ENCODE measurements around the gene TP53BP1. TPM values are rescaled to one million over a fixed set of nuclear protein-coding genes. Genes with fewer than 3 reads are reported as not detected.

TP53BP1 gene
- polyA plus RNA-seq, 4 donors, result 61.5 to 108 (median 86.0) TPM

DNA sequence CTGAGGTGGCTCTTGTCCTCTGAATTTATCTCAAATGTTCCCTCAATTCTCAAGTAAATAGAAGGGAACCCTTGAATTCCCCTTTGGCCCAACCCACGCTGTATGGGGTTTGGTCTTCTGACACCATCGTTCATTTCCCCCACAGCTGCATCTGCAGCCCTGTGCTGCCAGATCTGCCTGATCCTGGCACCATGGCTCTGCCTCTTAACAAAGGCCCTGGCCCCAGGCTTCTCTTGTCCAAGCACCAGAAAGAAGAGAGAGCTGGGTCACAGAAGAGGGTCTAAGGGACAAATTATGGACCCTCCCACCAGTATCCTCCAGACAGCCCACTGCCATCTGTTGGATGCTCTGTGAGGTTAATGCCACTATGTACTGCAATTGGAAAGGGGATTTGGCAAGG is 26.2 kb upstream of the TP53BP1 start:
- DNase-seq (ENCODE audit: low read depth in 4 of 4, low spot score in 2 of 4), result no peak

DNA sequence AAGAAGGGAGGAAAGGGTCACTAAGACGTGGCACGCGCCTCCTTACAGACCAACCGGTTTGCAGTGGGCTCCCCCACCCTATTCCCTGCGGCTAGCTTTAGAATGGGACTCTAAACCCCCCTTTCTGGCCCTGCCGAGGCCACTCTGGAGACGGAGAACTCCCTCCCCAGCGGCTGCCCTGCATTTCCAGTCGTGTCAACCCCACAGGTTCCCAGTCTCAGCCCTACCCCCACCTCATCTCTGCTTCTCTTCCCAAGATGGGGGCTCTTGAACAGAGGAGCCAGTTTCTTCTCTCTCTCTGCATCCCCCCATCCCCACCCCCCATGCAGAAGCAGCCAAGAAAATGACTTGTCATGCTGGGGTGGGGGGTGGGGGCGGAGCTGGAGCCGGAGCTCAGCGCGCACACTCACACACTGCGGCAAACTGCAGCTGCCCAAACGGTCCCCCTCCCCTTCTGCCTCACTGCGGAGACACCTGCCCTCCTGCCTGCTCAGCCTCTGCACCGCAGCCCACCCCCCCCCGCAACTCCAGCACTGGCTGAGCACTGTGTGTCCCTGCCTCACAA is 25.3 kb upstream of the TP53BP1 start:
- no peak for DNase-seq (ENCODE audit: low read depth in 4 of 4, low spot score in 2 of 4)

GRCh38 chr15:43517354-43518196 is 24.6 kb upstream of the TP53BP1 start, which contains the start of gene MAP1A:
MAP1A (plus strand) TSS chr15:43517608; CDS start chr15:43521474, 3,866 bp downstream.
- DNase-seq (ENCODE audit: low read depth in 4 of 4, low spot score in 2 of 4), result peak in 1 of 4 donors; percentile 37

DNA sequence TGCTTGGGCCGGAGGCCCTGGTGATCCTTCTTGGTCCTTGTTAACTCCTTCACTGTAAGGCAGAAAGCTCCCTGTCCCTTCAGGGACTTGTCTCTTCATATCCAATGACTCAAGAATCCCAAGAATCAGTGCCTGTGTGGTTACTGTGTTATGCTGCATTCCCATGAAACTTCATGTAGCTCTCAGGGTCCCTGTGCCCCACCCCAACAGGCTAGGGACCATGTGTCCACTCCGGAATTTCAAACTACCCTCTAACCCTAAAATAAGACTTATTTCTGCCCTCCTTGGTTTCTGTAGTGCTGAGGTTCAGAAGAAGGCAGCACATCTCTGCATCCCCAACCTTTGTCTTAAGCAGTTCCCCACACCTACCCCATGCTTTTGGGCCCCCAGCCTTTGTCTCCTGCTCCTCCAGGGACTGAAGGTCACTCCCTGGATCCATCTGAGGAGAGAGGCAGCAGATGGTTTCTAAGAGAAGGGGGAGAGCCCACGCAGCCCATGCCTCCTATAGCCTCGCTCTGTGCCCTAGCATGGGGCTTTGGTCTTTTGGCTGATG is 23.9 kb upstream of the TP53BP1 start:
- peak in 1 of 4 donors; percentile 18 for DNase-seq (ENCODE audit: low read depth in 4 of 4, low spot score in 2 of 4)

- no peak for DNase-seq (ENCODE audit: low read depth in 4 of 4, low spot score in 2 of 4)
These were observed 23.2 kb upstream of the TP53BP1 start for GRCh38 chr15:43516185-43516584.

GRCh38 chr15:43515741-43516140 is 22.8 kb upstream of the TP53BP1 start:
- DNase-seq (ENCODE audit: low read depth in 4 of 4, low spot score in 2 of 4), result no peak

- DNase-seq (ENCODE audit: low read depth in 4 of 4, low spot score in 2 of 4), result peak in 1 of 4 donors; percentile 10
These were observed 21.5 kb upstream of the TP53BP1 start for GRCh38 chr15:43514241-43515057.

DNA sequence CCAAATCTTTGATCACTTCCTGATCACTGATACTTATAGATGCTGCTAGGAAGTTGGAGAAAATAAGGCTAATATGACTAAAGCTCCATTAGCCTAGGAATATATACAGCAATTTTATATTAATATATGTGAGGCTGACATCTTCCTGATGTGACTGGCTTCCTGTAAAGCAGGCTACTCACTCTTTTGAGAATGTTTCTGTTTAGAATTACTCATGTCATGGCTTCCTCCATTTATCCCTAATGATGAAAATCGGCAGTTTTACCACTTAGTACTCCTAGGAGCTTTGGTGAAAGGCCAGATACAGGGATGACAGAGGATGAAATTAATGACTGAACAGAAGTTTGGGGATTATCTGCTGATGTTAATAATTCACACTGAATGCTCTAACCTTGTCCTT is 20.6 kb upstream of the TP53BP1 start:
- DNase-seq (ENCODE audit: low read depth in 4 of 4, low spot score in 2 of 4), result no peak

- no peak for DNase-seq (ENCODE audit: low read depth in 4 of 4, low spot score in 2 of 4)
These were observed 18.3 kb upstream of the TP53BP1 start for GRCh38 chr15:43511012-43511885.

DNA sequence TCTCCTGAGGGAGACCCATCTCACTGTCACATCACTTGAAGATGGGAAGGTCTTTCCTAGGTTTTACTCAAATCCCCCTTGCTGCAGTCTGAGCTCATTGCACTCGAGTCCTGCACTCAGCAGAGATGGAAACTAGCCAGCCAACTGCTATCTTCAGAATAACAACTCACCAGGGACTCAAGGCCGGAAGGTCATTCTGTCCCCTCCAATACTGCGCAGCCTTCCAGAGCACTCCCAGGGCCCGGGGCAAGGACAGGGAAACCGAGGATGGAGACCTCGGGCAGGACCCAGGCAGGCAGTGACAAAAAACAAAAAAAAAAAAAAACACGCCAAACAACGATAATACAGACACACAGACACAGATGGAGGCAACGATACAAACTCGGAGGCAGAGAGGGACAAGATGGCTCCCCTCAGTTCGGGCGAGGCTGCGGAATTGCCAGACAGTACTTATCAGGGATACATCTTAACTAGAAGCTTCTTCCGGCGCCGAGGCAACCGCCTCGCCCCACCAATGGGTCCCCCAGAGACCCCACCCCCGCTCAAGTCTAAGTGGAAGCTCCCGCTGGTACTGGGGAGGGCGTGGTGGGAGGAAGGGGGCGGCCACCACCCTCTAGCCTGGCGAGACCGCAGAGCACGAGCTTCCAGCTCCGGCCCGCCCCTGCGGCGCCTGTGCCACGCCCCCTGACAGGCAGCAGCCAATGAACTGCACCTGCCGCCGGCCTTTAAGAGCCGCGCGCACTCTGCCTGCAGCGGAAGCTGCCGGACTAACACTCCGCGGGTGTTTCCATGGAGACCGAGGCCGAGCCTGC is 17.4 kb upstream of the TP53BP1 start:
- peak in 3 of 4 donors; percentile 91 to 97 (median 95) for DNase-seq (ENCODE audit: low read depth in 4 of 4, low spot score in 2 of 4)

DNA sequence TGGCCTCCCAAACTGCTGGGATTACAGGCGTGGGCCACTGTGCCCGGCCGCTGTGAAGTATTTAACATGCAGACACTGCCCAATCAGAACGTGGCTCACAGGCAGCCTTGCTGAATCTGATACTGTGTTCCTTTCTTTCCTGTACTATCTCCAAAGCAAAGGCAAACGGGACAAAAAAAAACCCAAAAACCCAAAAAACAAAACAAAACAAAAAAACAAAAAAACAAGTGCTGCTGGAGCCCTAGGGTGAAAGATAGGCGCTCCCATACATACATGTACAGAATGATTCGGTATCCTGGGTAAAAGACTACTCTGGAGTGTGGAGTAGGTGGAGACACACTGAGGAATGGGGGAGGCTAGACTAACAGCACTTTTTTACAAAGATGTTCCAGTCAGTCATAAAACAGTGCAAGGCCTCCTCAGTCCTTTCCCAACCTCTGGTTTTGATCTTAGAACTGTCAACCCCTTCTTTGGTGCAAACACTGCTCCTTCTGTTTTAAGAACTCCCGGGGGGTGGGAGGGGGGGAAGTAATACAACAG is 16.8 kb upstream of the TP53BP1 start:
- peak in 1 of 4 donors; percentile 10 for DNase-seq (ENCODE audit: low read depth in 4 of 4, low spot score in 2 of 4)

GRCh38 chr15:43508991-43509659 is 16.2 kb upstream of the TP53BP1 start:
- no peak for DNase-seq (ENCODE audit: low read depth in 4 of 4, low spot score in 2 of 4)

DNA sequence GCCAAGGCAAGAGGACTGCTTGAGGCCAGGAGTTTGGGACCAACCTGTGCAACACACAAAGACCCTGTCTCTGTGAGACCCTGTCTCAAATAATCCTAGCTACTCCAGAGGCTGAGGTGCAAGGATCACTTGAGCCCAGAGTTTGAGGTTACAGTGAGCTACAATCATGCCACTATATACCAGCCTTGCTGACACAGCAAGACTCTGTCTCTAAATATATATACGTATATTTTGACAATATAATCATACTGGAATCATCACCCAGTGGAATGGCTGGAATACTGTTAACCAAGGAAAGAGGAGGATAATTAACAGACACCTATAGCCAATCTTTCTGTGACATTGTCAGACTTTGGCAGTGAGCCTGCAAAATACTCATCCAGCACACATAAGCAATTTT is 15.5 kb upstream of the TP53BP1 start:
- no peak for DNase-seq (ENCODE audit: low read depth in 4 of 4, low spot score in 2 of 4)

GRCh38 chr15:43505738-43506137 is 12.8 kb upstream of the TP53BP1 start:
- peak in 1 of 4 donors; percentile 46 for DNase-seq (ENCODE audit: low read depth in 4 of 4, low spot score in 2 of 4)

GRCh38 chr15:43499635-43500034 is 6.7 kb upstream of the TP53BP1 start:
- DNase-seq (ENCODE audit: low read depth in 4 of 4, low spot score in 2 of 4), result no peak

GRCh38 chr15:43498990-43499389 is 6.0 kb upstream of the TP53BP1 start:
- DNase-seq (ENCODE audit: low read depth in 4 of 4, low spot score in 2 of 4), result no peak

DNA sequence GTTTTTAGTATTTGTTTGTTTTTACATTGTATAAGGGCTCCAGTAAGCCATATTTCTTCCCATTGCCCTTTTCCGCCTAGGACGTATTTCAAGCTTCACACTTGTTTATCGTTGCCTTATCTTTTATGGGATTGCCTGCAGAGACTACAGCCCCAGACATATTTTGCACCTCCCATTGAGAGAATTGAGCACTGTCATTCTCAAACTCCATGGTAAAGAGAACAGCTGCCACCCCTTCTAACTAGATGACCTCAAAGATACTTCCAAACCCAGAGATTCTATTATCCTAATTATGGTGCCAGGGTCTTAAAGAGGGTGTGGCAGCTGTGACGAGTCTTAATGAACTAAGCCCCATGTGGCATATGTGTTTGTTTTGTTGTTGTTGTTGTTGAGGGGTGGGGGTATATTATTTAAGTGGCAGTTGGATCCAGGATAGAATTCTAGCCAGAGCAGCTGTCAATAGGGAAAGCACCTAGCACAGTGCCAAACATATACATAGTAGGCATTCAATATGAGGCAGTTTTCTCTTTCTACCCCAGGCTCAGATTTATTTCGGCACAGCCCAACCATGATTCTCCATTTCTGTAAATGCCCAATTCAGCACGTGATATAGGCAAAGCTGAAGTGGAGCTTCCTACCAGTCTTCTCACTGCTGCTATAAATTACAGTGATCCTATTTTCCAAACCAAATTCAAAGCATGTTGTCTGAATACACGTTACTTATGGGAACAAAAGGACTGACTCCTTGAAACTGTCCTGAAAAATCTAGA is 932 bp upstream of the TP53BP1 start:
- DNase-seq (ENCODE audit: low read depth in 4 of 4, low spot score in 2 of 4), result no peak
